GM10248 (cell line): ENCODE measurements around the gene TSPY3.
"Not testable (repeated sequence)": the region's sequence is repeated elsewhere in the genome, so short reads cannot be mapped to it uniquely, and the experiment has no call there.

Experiments
- CTCF ChIA-PET: fragments of 300-600 bp; sonication (Branson Sonifier 250); formaldehyde crosslinking; extraction: SDS; loops from one replicate; lab custom pipeline; 2021; ENCODE audit warnings: antibody characterized with exemption; lab: Yijun Ruan, JAX
- POLR2A ChIA-PET: fragments of 350-650 bp; sonication (Branson Sonifier 250); formaldehyde crosslinking; extraction: SDS; loops from one replicate; lab custom pipeline; 2020; ENCODE audit warnings: antibody characterized with exemption; lab: Yijun Ruan, JAX
- DNase-seq: peaks from one replicate; pipeline ENCODE4 v3.0.0; 2012; ENCODE audit errors: extremely low spot score

Gene TSPY3

GRCh38 chrY:9398121-9398520 is at the start of gene TSPY3:
TSPY3 (plus strand) TSS chrY:9398421; CDS start chrY:9398467, 46 bp downstream.
- DNase-seq, POLR2A ChIA-PET, CTCF ChIA-PET: not testable (repeated sequence)

- DNase-seq, CTCF ChIA-PET, POLR2A ChIA-PET: not testable (repeated sequence)
These were observed 40.7 kb upstream of the TSPY3 start, which contains the start of gene TSPY8 for GRCh38 chrY:9357497-9357896. TSPY8 (plus strand) TSS chrY:9357797; CDS start chrY:9357843, 46 bp downstream.

- POLR2A ChIA-PET, DNase-seq, CTCF ChIA-PET: not testable (repeated sequence)
These were observed 1.7 kb upstream of the TSPY3 start for GRCh38 chrY:9396527-9396926.
